Right atrium auricular region (tissue), 2 donors: ENCODE measurements around the gene SPCS1. TPM values are rescaled to one million over a fixed set of nuclear protein-coding genes. Genes with fewer than 3 reads are reported as not detected.

Source experiments
- DNase-seq: peaks from one replicate; pipeline ENCODE4 v3.0.0-alpha.2; 2019; ENCODE audit warnings: low spot score
- H3K27ac ChIP-seq, 2 donors: fragments of 200-600 bp; sonication (generic); 1 replicate in 1 of 2; 2 replicates in 1 of 2; pipeline ENCODE4 v1.5.1; 2016 to 2019
- H3K27me3 ChIP-seq, 2 donors: fragments of 200-600 bp; sonication (generic); one replicate each; pipeline versions ENCODE4 v1.5.1 to v1.6.0; 2017 to 2019
- H3K36me3 ChIP-seq: fragments of 200-600 bp; sonication (generic); one replicate; pipeline ENCODE4 v1.5.1; 2016
- H3K4me1 ChIP-seq, 2 donors: fragments of 200-600 bp; sonication (generic); one replicate each; pipeline versions ENCODE4 v1.5.1 to v1.6.0; 2017 to 2019
- H3K4me3 ChIP-seq, 2 donors: fragments of 200-600 bp; sonication (generic); 1 replicate in 1 of 2; 2 replicates in 1 of 2; pipeline ENCODE4 v1.5.1; 2017 to 2019; ENCODE audit warnings: mild to moderate bottlenecking in 1 of 2, moderate library complexity in 1 of 2
- H3K9me3 ChIP-seq, 2 donors: fragments of 200-600 bp; sonication (generic); one replicate each; pipeline ENCODE4 v1.5.1; 2019
- CTCF ChIP-seq, 2 donors: fragments of 200-600 bp; sonication (generic); IDR thresholded peaks; one replicate each; pipeline ENCODE4 v1.5.1; 2019; ENCODE audit warnings: antibody characterized with exemption in 2 of 2
- total RNA-seq, 2 donors: library from RNA; depleted of rRNA; stranded (reverse); fragments of >200 nt; gene quantifications; one replicate each; pipeline ENCODE4 v1.1.0, GENCODE V29; 2016

Gene SPCS1
- total RNA-seq, 2 donors from 2014 or later = 138 to 328 TPM

- no peak overlapping the region for H3K4me3 ChIP-seq
- peaks cover 59% of the 10 kb centered on the region for H3K36me3 ChIP-seq
- no peak overlapping the region for H3K27ac ChIP-seq
- H3K9me3 ChIP-seq = no peaks in the 10 kb centered on the region
- no peak for DNase-seq
- no peak for TF ChIP-seq CTCF (IDR thresholded peaks at IDR 0.05)
- no peaks in the 10 kb centered on the region for H3K27me3 ChIP-seq
- no peaks in the 10 kb centered on the region for H3K4me1 ChIP-seq
Measured at GRCh38 chr3:52696830-52697631, 8.9 kb upstream of the SPCS1 start.

GRCh38 chr3:52697632-52697965 lies 8.3 kb upstream of the SPCS1 start:
- Histone ChIP-seq H3K9me3 (no peaks in the 10 kb centered on the region), H3K4me1 (no peaks in the 10 kb centered on the region), H3K27ac (no peak overlapping the region), H3K36me3 (peaks cover 53% of the 10 kb centered on the region), H3K4me3 (no peak overlapping the region), H3K27me3 (no peaks in the 10 kb centered on the region)
- no peak for TF ChIP-seq CTCF (IDR thresholded peaks at IDR 0.05)
- DNase-seq = no peak

- no peaks in the 10 kb centered on the region for H3K9me3 ChIP-seq
- H3K27me3 ChIP-seq = no peaks in the 10 kb centered on the region
- H3K36me3 ChIP-seq = peaks cover 8% of the 10 kb centered on the region
- peaks cover 0 to 36% of the 10 kb centered on the region in 2 donors for H3K4me1 ChIP-seq
- no peak for TF ChIP-seq CTCF (IDR thresholded peaks at IDR 0.05)
- no peak for DNase-seq
- H3K4me3 ChIP-seq = no peak overlapping the region
- no peak overlapping the region for H3K27ac ChIP-seq
Measured at GRCh38 chr3:52703341-52703740, 2.6 kb upstream of the SPCS1 start.

- peak overlapping the region; percentile 76 to 94 for H3K4me3 ChIP-seq
- TF ChIP-seq CTCF (IDR thresholded peaks at IDR 0.05) = no peak
- H3K4me1 ChIP-seq = peaks cover 0 to 36% of the 10 kb centered on the region in 2 donors
- H3K36me3 ChIP-seq = peaks cover 20% of the 10 kb centered on the region
- no peaks in the 10 kb centered on the region for H3K27me3 ChIP-seq
- peak overlapping the region; percentile 81 to 92 for H3K27ac ChIP-seq
- DNase-seq = peak; percentile 61
- no peaks in the 10 kb centered on the region for H3K9me3 ChIP-seq
Measured at GRCh38 chr3:52704611-52705437, 1.1 kb upstream of the SPCS1 start.

- Histone ChIP-seq H3K27ac (peak overlapping the region; percentile 81 to 92), H3K9me3 (no peaks in the 10 kb centered on the region), H3K36me3 (peaks cover 21% of the 10 kb centered on the region), H3K27me3 (no peaks in the 10 kb centered on the region), H3K4me3 (peak overlapping the region; percentile 76 to 94), H3K4me1 (peaks cover 0 to 36% of the 10 kb centered on the region in 2 donors)
- peak; percentile 63 for DNase-seq
- TF ChIP-seq CTCF (IDR thresholded peaks at IDR 0.05) = no peak
Measured at GRCh38 chr3:52705438-52705687, 543 bp upstream of the SPCS1 start.
